Psoas muscle (tissue), 8 donors: ENCODE measurements around the gene ACYP2. TPM values are rescaled to one million over a fixed set of nuclear protein-coding genes. Genes with fewer than 3 reads are reported as not detected.
A peak's percentile ranks its signal among the peaks of the same experiment; 100 is the strongest.

Source experiments
- ATAC-seq, 4 donors: fragments of 200-7000 bp; cut with Tn5 transposase; one replicate each; pipeline ENCODE4 v1.9.1; 2020; ENCODE audit warnings: moderate library complexity in 3 of 4, mild to moderate bottlenecking in 2 of 4
- DNase-seq, 2 donors: peaks; one replicate each; pipeline ENCODE4 v3.0.0-alpha.2; 2020
- H3K27ac ChIP-seq: fragments of 200-600 bp; one replicate; pipeline ENCODE4 v1.8.0; 2022
- H3K27me3 ChIP-seq, 3 donors: fragments of 200-600 bp in 1 of 3; one replicate each; pipeline versions ENCODE4 v1.6.1 to v1.8.0; 2013 to 2022; ENCODE audit warnings: low read length in 2 of 3, mild to moderate bottlenecking in 2 of 3, moderate library complexity in 1 of 3; ENCODE audit not compliant: insufficient read depth in 3 of 3
- H3K36me3 ChIP-seq, 2 donors: fragments of 200-600 bp in 1 of 2; one replicate each; pipeline versions ENCODE4 v1.6.1 to v1.8.0; 2013 to 2022; ENCODE audit warnings: low read depth in 1 of 2, mild to moderate bottlenecking in 1 of 2, moderate library complexity in 1 of 2; ENCODE audit not compliant: insufficient read depth in 1 of 2
- H3K4me1 ChIP-seq: fragments of 200-600 bp; one replicate; pipeline ENCODE4 v1.8.0; 2022
- H3K4me3 ChIP-seq: fragments of 200-600 bp; one replicate; pipeline ENCODE4 v1.8.0; 2022; ENCODE audit warnings: mild to moderate bottlenecking
- H3K9me3 ChIP-seq: fragments of 200-600 bp; one replicate; pipeline ENCODE4 v1.8.0; 2022
- WGBS, 3 donors: extraction: QIAGEN DNeasy Blood & Tissue Kit; methylation state at CpG; one replicate each; pipeline versions ENCODE4 v1.1.6 to v1.1.7; 2013; 5-methylcytosine and 5-hydroxymethylcytosine counted together
- intact Hi-C, 2 donors: fragments of 100-400 bp; cut with DNase I; formaldehyde crosslinking; loops; one replicate each; pipeline versions ENCODE4 v1.11.0 to v1.14.2; 2022
- polyA plus RNA-seq, 3 donors: library from polyadenylated mRNA; stranded (reverse); fragments of 200-250 nt; gene quantifications; one replicate each; pipeline ENCODE4 v1.2.3, GENCODE V29; 2013
- total RNA-seq, 4 donors: library from RNA; stranded (reverse); fragmentation: NEBNext Ultra II Directional in 2 of 4; extraction: Animal tissue kit (Norgen Biotek cat#: 25700) in 2 of 4; gene quantifications; one replicate each; pipeline versions ENCODE4 v1.2.1 to v1.2.4, GENCODE V29; 2021 to 2023
- TF ChIP-seq, protein P1 (sequence below): fragments of 200-600 bp; IDR thresholded peaks from one replicate; pipeline ENCODE4 v1.8.0; 2022; ENCODE audit warnings: antibody characterized with exemption
- donor health status: healthy with polysubstance abuse.
- donor health status: DM: no; HTN: no; CAD: no; lungs with moderate emphysema.
- donor health status: Bipolar disorder and iron deficiency.
- donor health status: healthy.
- donor health status: DM: yes; HTN: yes; CAD: no.
- donor health status: DM: no; HTN: no; CAD: no.
- donor health status: DM: no; HTN: no; CAD: no.
- donor health status: DM: yes; HTN: yes; CAD: no.

Gene ACYP2
- total and polyA plus RNA-seq, 7 donors = 73.5 to 231 (median 108) TPM

DNA sequence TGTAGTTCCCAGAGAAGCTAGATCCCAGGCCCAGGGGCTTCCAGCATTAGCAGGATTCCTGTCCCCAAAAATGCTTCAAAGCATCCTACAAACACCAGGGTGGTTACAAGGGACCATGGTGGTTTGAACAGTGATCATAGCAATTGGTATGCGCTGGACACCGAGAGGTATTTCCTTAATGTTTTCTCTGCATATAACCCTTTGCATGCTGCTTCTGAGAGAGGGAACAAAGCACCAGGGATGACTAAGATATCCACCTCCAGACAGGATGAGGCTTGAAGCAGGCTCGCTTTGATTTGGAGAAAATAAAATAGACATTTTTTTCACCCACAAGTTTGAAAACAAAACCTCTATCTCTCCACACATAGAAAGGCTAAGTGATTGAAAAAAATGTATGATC, 191.1 kb downstream of the ACYP2 start:
- H3K27me3 ChIP-seq = no peaks in the 10 kb centered on the region
- no peaks in the 10 kb centered on the region for H3K4me1 ChIP-seq
- no peak overlapping the region for H3K27ac ChIP-seq
- DNase-seq (no peak), ATAC-seq (no peak)
- H3K9me3 ChIP-seq = no peaks in the 10 kb centered on the region
- 76 to 79% (median 78%) methylated on average over 3 of the region's 3 CpGs for WGBS, 3 donors
- TF ChIP-seq, protein P1, sequence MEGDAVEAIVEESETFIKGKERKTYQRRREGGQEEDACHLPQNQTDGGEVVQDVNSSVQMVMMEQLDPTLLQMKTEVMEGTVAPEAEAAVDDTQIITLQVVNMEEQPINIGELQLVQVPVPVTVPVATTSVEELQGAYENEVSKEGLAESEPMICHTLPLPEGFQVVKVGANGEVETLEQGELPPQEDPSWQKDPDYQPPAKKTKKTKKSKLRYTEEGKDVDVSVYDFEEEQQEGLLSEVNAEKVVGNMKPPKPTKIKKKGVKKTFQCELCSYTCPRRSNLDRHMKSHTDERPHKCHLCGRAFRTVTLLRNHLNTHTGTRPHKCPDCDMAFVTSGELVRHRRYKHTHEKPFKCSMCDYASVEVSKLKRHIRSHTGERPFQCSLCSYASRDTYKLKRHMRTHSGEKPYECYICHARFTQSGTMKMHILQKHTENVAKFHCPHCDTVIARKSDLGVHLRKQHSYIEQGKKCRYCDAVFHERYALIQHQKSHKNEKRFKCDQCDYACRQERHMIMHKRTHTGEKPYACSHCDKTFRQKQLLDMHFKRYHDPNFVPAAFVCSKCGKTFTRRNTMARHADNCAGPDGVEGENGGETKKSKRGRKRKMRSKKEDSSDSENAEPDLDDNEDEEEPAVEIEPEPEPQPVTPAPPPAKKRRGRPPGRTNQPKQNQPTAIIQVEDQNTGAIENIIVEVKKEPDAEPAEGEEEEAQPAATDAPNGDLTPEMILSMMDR = no peak
- intact Hi-C loops = no loop called here
- H3K36me3 ChIP-seq = no peaks in the 10 kb centered on the region
- no peak overlapping the region for H3K4me3 ChIP-seq

DNA sequence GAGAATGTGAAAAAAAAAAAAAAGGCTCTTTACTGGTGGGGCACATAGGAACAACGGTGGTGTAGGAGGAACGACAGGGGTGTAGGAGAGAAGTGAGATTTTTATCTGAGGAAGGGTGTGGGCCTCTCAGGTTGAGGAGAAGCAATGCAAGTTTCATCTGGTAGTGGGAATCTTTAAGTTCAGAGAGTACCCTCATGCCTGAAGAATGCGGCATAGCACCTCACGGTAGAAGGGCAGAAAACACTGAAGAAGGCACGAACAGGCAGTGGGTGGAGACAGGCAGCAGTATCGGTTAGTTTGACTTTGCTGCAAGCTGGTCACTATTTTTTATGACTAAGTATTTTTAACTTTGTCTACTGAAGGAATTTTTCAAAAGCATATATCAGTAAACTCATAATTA, 192.8 kb downstream of the ACYP2 start:
- Histone ChIP-seq H3K4me3 (no peak overlapping the region), H3K4me1 (no peaks in the 10 kb centered on the region), H3K27ac (no peak overlapping the region), H3K36me3 (no peaks in the 10 kb centered on the region), H3K27me3 (no peaks in the 10 kb centered on the region), H3K9me3 (no peaks in the 10 kb centered on the region)
- DNase-seq (no peak), ATAC-seq (no peak)
- 85 to 89% (median 86%) methylated on average over 6 of the region's 6 CpGs for WGBS, 3 donors
- intact Hi-C loops = no loop called here
- TF ChIP-seq, protein P1 = no peak

DNA sequence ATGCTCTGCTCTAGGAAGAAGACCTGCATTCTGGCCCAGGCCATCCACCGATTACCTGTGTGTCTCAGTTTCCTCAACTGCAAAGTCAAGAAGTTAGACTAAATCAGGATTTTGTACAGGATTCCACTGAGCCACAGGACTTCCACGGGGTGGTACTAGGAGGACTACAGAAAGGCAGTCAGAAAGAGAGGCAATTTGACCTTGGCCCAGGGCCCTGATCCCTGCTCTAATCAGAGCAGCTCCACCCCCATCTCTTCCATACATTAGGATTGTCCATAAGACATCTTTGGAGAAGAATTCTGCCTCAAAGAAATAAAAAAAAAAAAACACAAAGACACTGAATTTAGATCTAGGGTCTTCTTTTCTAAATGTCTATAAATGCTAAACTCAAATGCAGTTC, 193.4 kb downstream of the ACYP2 start:
- H3K27me3 ChIP-seq = no peaks in the 10 kb centered on the region

DNA sequence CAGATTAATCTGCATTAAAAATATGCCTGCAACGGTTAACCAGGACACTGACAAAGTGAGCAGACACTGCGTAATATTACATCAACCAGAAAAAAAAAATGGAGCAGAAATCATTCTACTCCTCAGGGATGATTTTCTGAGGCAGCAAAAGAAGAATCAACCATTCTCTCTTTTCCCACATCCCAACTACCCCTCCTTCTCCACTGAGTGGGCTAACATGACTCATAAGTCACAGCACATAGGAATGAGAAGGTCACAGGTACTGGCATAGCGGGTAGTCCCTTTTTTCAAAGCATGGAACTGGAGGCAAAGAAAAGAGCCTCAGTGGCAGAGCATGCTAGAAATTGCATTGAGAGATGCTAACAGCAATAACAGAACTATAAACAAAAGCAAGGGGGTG, 194.9 kb downstream of the ACYP2 start:
- Histone ChIP-seq H3K27me3 (no peaks in the 10 kb centered on the region), H3K27ac (no peak overlapping the region), H3K4me3 (no peak overlapping the region), H3K4me1 (no peaks in the 10 kb centered on the region), H3K9me3 (no peaks in the 10 kb centered on the region), H3K36me3 (no peaks in the 10 kb centered on the region)
- 70 to 72% (median 71%) methylated on average over 3 of the region's 3 CpGs for WGBS, 3 donors
- intact Hi-C loops = no loop called here
- TF ChIP-seq, protein P1 = no peak
- DNase-seq = no peak
- peak in 1 of 4 donors; percentile 43 for ATAC-seq

More for the DNA sequence above, 193.4 kb downstream of the ACYP2 start:
- no peak for ATAC-seq
- intact Hi-C loops = no loop called here
- H3K27ac ChIP-seq = no peak overlapping the region
- H3K36me3 ChIP-seq = no peaks in the 10 kb centered on the region
- WGBS, 3 donors = 70 to 75% (median 75%) methylated on average over 2 of the region's 2 CpGs
- no peak overlapping the region for H3K4me3 ChIP-seq
- TF ChIP-seq, protein P1 = no peak
- no peak for DNase-seq
- no peaks in the 10 kb centered on the region for H3K9me3 ChIP-seq
- no peaks in the 10 kb centered on the region for H3K4me1 ChIP-seq

DNA sequence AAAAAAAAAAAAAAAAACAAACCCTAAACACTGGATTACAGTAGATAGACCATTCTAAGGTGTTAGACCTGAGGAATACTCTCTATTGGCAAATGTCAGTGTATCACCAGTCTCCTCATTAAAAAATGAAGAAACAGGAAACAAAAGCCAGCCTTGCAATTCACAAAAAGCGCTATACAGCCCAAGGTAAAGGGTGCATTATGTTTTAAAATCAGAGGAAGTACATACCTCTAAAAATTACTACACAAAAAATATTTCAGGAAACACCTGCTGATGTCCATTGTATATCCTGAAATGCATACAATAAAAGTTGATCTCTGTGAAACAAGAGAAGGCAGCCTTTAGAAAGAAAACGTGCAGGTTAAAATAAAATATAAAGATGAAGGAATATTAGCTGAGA, 195.5 kb downstream of the ACYP2 start:
- Histone ChIP-seq H3K36me3 (no peaks in the 10 kb centered on the region), H3K9me3 (no peaks in the 10 kb centered on the region), H3K27ac (no peak overlapping the region), H3K4me1 (no peaks in the 10 kb centered on the region), H3K27me3 (no peaks in the 10 kb centered on the region), H3K4me3 (no peak overlapping the region)
- DNase-seq (no peak), ATAC-seq (no peak)
- WGBS, 3 donors = 53 to 59% (median 54%) methylated on average over 2 of the region's 2 CpGs
- TF ChIP-seq, protein P1 = no peak
- intact Hi-C loops = no loop called here
